A673 (cell line): ENCODE results near the gene STAP2. TPM values are rescaled to one million over a fixed set of nuclear protein-coding genes. Genes with fewer than 3 reads are reported as not detected.

ENCODE experiments used
- BruUV-seq: library from RNA; stranded (reverse); fragments of 400-500 nt; replicated peaks from 2 replicates; lab custom pipeline; 2021; lab: Mats Ljungman, UMichigan
- CTCF ChIA-PET: fragments of 300-600 bp; sonication (Branson Sonifier 250); formaldehyde crosslinking; loops from one replicate; lab custom pipeline; 2022; ENCODE audit warnings: antibody characterized with exemption; lab: Charles Lee
- POLR2A ChIA-PET: fragments of 300-600 bp; sonication (Branson Sonifier 250); formaldehyde crosslinking; loops from one replicate; lab custom pipeline; 2022; ENCODE audit warnings: antibody characterized with exemption; ENCODE audit not compliant: low non-redundant PET; lab: Charles Lee
- DNase-seq: peaks from one replicate; pipeline ENCODE4 v3.0.0-alpha.2; 2015; ENCODE audit warnings: low spot score
- H3K27ac ChIP-seq: fragments of 200-600 bp; sonication (generic); 2 replicates; pipeline ENCODE4 v1.5.1; 2016; ENCODE audit warnings: mixed run types, low read depth, mild to moderate bottlenecking, mixed read lengths, antibody characterized with exemption, low read length; ENCODE audit not compliant: poor library complexity, severe bottlenecking
- H3K27me3 ChIP-seq: fragments of 200-600 bp; sonication (generic); replicated peaks from 2 replicates; pipeline ENCODE4 v1.6.1; 2017; ENCODE audit warnings: mixed run types, low read depth, mild to moderate bottlenecking, mixed read lengths, antibody characterized with exemption, low read length; ENCODE audit not compliant: insufficient read depth, poor library complexity
- H3K36me3 ChIP-seq: fragments of 200-600 bp; sonication (generic); 2 replicates; pipeline ENCODE4 v1.6.1; 2016; ENCODE audit warnings: mixed run types, mild to moderate bottlenecking, mixed read lengths, antibody characterized with exemption, low read length; ENCODE audit not compliant: insufficient read depth, poor library complexity, severe bottlenecking
- H3K4me1 ChIP-seq: fragments of 200-600 bp; sonication (generic); 2 replicates; pipeline ENCODE4 v1.6.1; 2017; ENCODE audit warnings: mixed run types, mild to moderate bottlenecking, mixed read lengths, antibody characterized with exemption, low read length; ENCODE audit not compliant: insufficient read depth, poor library complexity, severe bottlenecking
- H3K4me3 ChIP-seq: fragments of 200-600 bp; sonication (generic); 2 replicates; pipeline ENCODE4 v1.5.1; 2016; ENCODE audit warnings: low read depth, mixed run types, mild to moderate bottlenecking, mixed read lengths, low read length; ENCODE audit not compliant: poor library complexity, severe bottlenecking
- H3K9me3 ChIP-seq: fragments of 200-600 bp; sonication (generic); 2 replicates; pipeline ENCODE4 v1.6.1; 2016; ENCODE audit warnings: mixed run types, low read depth, mild to moderate bottlenecking, mixed read lengths, antibody characterized with exemption, low read length; ENCODE audit not compliant: poor library complexity, severe bottlenecking
- EZH2 ChIP-seq: fragments of 200-600 bp; sonication (generic); IDR thresholded peaks from 2 replicates; pipeline ENCODE4 v1.6.1; 2017; ENCODE audit warnings: borderline replicate concordance, low read depth, mild to moderate bottlenecking, mixed read lengths, antibody characterized with exemption, low read length; ENCODE audit not compliant: poor library complexity, severe bottlenecking
- intact Hi-C: fragments of 100-400 bp; cut with micrococcal nuclease; formaldehyde crosslinking; loops from one replicate; pipeline ENCODE4 v1.10.0; 2022; ENCODE audit not compliant: unreplicated experiment
- total RNA-seq: library from RNA; stranded (reverse); gene quantifications from 2 replicates; pipeline ENCODE4 v1.2.3, GENCODE V29; 2021
- TF ChIP-seq, protein P1 (sequence below): fragments of 300-800, 200-600 bp; sonication (generic); conservative IDR thresholded peaks from 2 replicates; pipeline ENCODE4 v1.5.1; 2017; ENCODE audit warnings: low read depth, mild to moderate bottlenecking, antibody characterized with exemption, low read length, moderate library complexity, mixed read lengths

STAP2 gene
- total RNA-seq, 1 experiment from 2014 or later = 2.0 TPM

DNA sequence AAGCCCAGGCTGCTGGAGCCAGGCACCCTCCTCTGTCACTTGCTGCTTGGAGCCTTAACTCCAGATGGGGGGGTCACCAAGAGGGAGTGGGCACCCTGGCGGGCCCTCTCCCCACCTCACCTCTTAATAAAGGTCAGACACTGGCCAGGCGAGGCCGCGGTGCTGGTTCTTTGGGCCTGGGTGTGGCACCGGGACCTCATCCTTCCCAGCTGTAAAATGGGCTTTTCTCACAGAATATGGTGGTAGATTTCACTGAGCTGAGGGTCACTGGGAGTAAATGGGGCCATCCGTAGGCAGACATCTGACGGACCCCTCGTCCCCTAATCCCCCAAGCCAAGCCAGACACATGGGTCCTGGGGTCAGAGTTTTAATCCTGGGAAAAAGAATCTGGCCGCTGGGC is 14.9 kb downstream of the STAP2 start:
- ChIA-PET CTCF (no interaction called here), POLR2A (no interaction called here)
- intact Hi-C loops = no loop called here
- Histone ChIP-seq H3K27ac (no peak overlapping the region), H3K4me1 (peaks cover 11% of the 10 kb centered on the region), H3K27me3 (no peaks in the 10 kb centered on the region), H3K4me3 (no peak overlapping the region), H3K9me3 (no peaks in the 10 kb centered on the region), H3K36me3 (no peaks in the 10 kb centered on the region)
- no peak for DNase-seq
- TF ChIP-seq, protein P1, sequence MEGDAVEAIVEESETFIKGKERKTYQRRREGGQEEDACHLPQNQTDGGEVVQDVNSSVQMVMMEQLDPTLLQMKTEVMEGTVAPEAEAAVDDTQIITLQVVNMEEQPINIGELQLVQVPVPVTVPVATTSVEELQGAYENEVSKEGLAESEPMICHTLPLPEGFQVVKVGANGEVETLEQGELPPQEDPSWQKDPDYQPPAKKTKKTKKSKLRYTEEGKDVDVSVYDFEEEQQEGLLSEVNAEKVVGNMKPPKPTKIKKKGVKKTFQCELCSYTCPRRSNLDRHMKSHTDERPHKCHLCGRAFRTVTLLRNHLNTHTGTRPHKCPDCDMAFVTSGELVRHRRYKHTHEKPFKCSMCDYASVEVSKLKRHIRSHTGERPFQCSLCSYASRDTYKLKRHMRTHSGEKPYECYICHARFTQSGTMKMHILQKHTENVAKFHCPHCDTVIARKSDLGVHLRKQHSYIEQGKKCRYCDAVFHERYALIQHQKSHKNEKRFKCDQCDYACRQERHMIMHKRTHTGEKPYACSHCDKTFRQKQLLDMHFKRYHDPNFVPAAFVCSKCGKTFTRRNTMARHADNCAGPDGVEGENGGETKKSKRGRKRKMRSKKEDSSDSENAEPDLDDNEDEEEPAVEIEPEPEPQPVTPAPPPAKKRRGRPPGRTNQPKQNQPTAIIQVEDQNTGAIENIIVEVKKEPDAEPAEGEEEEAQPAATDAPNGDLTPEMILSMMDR = no peak
- TF ChIP-seq EZH2 = no peak
- no TSS peak for BruUV-seq

DNA sequence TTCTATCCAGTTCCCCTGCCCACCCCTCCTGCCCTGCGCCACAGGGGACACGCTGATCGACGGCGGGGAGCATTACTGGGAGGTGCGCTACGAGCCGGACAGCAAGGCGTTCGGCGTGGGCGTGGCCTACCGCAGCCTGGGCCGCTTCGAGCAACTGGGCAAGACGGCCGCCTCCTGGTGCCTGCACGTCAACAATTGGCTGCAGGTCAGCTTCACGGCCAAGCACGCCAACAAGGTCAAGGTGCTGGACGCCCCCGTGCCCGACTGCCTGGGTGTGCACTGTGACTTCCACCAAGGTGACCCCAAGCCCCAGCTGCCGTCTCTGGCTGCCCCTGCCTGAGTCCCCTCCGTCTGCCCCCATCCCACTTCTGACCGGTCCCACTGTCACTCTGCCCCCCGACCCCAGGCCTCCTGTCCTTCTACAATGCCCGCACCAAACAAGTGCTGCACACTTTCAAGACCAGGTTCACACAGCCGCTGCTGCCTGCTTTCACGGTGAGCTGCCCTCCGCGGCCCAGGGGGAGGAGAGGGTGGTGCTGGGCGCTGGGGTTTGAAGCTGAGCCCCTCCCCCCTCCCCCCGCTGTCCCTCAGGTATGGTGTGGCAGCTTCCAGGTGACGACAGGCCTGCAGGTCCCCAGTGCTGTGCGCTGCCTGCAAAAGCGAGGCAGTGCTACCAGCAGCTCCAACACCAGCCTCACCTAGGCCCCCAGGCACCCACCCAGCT is 15.5 kb downstream of the STAP2 start:
- H3K4me3 ChIP-seq = no peak overlapping the region
- DNase-seq = no peak
- H3K27me3 ChIP-seq = no peaks in the 10 kb centered on the region
- H3K9me3 ChIP-seq = no peaks in the 10 kb centered on the region
- ChIA-PET POLR2A (interaction anchor here (0.5 kb wide), 1 partner anchor 49 kb away, joined by 7 read pairs; no protein-coding TSS in a partner anchor), CTCF (interaction anchor here (1.0 kb wide), 1 partner anchor 56 kb away, joined by 4 read pairs; no protein-coding TSS in a partner anchor)
- BruUV-seq = no TSS peak
- H3K27ac ChIP-seq = no peak overlapping the region
- intact Hi-C loops = no loop called here
- H3K36me3 ChIP-seq = no peaks in the 10 kb centered on the region
- H3K4me1 ChIP-seq = peaks cover 11% of the 10 kb centered on the region
- TF ChIP-seq, protein P1 = no peak

DNA sequence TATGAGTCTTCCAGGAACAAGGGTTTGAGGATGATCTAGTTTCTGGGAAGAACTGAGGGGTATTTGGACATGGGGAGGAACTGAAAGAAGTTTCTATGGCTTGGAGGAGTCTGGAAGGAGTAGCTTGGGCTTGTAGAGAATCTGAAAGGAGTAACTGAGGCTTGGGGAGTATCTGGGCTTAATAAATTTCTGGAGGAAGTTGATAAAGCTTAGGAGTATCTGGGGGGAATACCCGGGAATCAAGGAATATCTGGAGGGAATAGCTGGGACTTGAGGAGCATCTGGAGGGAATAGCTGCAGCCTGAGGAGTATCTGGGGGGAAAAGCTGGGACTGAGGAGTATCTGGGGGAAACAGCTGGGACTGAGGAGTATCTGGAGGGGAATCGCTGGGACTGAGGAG is 18.2 kb downstream of the STAP2 start:
- DNase-seq = no peak
- CTCF ChIA-PET = no interaction called here
- Histone ChIP-seq H3K9me3 (no peaks in the 10 kb centered on the region), H3K4me3 (no peak overlapping the region), H3K4me1 (no peaks in the 10 kb centered on the region), H3K27me3 (no peaks in the 10 kb centered on the region), H3K36me3 (no peaks in the 10 kb centered on the region), H3K27ac (no peak overlapping the region)
- TF ChIP-seq, protein P1 = no peak
- no peak for TF ChIP-seq EZH2
- POLR2A ChIA-PET = no interaction called here
- no TSS peak for BruUV-seq
- intact Hi-C loops = no loop called here
